Activated naive CD4-positive, alpha-beta T cell treated with Interleukin-2 at 50 U/mL for 16 hours (primary cell): ENCODE measurements around the gene EFCAB13.
A peak's percentile ranks its signal among the peaks of the same experiment; 100 is the strongest.

Experiments
- DNase-seq: peaks from one replicate; pipeline ENCODE4 v3.0.0-alpha.2; 2020

The EFCAB13 gene

DNA sequence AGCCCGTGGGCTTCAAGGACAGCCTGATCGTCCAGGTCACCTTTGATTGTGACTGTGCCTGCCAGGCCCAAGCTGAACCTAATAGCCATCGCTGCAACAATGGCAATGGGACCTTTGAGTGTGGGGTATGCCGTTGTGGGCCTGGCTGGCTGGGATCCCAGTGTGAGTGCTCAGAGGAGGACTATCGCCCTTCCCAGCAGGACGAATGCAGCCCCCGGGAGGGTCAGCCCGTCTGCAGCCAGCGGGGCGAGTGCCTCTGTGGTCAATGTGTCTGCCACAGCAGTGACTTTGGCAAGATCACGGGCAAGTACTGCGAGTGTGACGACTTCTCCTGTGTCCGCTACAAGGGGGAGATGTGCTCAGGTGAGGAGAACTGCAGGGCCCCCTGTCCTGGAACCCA, 31.5 kb upstream of the EFCAB13 start:
- no peak for DNase-seq

DNA sequence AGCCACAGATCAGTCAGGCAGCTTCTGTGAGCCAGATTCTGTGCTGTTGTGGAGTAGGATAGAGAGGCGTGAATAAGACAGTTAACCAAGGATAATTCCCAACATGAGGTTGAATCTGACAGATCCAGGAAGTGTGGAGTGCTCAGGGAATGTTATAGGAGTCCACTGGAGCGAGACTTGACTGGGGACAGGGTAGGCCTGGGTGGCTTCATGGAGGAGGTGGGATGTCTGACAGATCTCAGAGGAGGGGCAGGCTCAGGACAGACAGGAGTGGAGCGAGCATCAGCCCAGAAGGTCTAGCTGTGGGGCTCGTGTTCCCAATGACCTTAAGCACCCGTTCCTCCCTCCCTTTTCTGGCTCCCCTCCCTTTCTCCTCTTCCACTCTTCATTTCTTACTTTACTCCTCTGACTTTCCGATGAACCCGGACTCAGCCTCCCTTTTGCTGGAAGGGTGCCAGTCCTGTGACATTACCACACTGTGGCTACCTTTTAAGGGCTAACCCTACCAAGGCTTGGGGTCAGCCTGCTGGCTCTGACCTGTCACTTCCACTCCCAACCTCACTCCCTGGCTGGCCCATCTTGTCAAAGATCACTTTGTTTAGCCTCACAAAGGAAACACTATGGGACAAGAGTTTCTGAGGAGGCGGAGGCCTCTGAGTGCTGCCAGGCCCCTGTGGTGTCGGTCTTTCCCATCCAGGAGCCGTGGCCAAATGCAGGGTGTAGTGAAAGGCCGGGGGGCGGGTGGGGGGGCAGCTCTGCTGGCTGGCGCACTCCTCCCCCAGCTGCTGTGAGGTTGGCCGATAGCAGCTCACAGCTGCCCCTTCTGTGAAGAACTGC, 28.5 kb upstream of the EFCAB13 start:
- no peak for DNase-seq

DNA sequence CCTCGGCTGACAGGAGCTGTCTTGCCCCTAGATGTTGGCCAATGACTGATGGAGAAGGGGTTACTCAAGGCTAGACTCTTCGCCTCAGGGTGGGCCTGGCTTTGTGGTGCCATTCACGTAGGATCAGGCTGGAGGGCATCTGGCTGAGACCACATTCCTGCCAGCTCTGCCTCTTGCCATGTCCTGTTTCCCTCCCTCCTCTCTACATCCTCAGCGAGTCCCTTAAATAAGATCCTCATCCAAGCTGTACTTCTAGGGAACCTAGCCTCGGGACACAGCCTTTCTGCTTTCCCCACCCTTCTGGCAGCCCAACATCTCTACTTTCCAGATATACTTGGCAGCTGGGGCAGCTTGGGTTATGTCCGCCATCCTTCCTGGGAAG, 27.9 kb upstream of the EFCAB13 start:
- DNase-seq = no peak

DNA sequence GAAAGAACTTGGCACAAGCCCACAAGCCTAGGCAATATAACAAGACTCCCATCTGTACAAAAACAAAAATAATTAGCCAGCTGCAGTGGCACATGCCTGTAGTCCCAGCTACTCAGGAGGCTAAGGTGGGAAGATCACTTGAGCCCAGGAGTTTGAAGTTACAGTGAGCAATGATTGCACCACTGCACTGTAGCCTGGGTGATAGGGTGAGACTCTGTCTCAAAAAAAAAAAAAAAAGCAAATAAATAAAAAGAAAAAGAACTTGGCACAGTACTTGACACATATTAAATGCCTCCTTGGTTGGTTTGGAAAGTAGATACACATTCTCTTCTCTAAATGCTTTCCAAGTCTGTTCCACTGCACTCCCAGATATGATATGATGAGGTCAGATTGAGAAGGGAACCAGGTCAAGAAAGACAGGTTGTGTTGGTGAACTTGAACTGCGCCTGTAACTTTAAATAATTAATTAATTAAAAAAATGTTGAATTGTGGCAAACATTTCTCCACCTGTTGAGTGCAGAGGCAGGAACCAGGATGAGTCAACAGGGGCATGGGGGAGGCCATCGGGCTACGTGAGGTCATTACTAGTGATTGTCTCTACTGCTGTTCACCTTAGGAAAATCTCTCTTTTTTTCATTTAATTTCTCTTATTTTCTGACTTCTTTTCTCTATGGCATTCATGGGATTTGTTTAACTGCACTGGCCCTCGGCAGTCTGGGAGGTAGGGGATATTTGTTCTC, 25.9 kb upstream of the EFCAB13 start:
- no peak for DNase-seq

DNA sequence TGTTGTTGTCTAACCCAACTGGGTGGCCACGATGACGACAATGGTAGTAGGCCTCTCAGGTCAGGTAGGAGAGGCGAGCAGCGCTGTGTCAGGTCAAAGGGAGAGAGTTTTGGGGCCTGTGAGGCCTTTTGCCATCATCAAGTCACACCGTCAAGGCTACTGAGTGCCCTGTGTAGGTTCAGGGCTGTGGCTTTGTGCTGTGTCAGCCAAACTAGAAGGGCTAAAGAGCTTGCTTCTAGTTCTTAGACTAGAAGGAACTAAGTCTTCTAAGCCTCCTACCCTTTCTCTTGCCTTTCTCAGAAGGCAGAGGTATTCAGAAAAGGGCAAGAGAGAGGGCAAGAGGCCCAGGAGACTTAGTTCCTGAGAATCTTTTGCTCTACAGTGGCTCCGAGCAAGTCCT, 25.0 kb upstream of the EFCAB13 start:
- DNase-seq = no peak

DNA sequence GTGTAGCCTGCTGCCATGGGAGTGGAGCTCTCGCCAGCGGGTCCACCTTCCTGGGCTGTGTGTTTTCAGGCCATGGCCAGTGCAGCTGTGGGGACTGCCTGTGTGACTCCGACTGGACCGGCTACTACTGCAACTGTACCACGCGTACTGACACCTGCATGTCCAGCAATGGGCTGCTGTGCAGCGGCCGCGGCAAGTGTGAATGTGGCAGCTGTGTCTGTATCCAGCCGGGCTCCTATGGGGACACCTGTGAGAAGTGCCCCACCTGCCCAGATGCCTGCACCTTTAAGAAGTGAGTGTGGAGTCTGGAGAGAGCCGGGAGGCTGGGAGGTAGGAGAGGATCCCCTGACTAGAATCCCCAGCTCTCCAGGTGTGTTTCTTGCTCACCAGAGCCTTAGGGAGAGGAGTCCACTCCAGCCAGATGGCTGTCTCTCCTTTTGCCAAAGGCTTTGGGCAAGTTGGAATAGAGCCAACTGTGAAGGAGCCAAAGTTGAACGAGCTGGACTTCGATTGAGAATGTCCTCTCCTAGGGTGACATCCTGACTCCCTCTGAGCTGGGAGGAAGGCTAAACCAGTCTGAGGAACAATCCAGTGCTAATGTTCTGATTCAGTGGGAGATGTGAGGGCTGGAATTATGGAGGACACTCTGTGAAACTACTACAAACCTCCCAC, 24.4 kb upstream of the EFCAB13 start:
- no peak for DNase-seq

DNA sequence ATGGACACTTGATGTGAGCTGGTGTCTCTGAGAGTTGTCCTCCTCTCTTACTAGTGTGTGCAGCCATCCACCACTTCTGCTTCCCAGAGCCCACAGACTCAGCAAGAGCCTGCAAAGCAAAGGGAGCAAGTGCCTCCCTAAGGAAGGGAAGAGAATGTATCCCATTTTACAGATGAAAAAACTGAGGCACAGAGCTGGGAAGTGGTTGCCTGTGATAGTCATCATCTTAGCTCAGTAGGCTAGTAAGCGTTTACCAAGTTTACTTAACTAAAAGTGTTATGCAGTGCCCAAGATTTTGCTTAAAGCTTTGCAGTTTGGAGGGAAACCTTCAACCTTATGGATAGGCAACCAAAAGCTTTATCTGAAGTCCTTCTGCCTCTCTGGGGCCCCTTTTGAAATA, 23.0 kb upstream of the EFCAB13 start:
- DNase-seq = no peak

DNA sequence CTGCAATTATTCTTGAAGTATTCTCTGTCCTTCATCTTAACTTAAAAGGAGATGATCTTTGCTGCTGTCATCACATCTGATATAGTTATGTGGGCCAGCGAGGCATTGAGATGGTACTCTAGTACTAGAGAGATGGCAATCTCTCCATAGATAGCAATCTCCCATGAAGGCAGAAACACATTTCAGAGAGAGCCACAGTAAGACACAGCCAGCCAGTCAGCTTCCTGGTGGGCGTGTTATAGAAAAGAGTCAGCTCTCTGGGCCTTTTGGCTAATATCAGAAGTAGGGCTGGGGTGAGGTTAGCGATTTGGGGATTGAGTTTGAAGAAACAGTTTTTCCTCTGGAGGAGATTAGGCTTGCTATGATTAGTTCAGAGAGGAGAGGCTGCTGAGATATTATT, 22.6 kb upstream of the EFCAB13 start:
- no peak for DNase-seq

DNA sequence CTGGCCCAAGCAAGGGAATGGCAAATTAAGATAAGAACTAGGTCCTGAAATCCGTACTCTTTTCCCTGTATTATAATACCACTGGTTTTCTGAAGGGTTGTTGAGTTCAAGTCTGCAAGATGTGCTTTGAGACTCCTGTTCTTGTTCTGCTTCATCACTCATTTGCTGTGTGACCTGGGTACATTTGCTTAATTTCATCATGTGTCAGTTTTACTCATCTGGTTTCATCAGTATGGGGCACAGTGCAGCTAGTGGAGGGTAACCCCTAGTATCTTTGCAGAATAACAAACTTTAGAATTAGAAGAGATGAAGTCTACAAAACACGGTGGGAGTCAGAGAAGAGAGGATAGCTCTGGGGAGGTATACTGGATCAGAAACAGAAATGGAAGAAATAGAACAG, 21.9 kb upstream of the EFCAB13 start:
- DNase-seq = no peak

DNA sequence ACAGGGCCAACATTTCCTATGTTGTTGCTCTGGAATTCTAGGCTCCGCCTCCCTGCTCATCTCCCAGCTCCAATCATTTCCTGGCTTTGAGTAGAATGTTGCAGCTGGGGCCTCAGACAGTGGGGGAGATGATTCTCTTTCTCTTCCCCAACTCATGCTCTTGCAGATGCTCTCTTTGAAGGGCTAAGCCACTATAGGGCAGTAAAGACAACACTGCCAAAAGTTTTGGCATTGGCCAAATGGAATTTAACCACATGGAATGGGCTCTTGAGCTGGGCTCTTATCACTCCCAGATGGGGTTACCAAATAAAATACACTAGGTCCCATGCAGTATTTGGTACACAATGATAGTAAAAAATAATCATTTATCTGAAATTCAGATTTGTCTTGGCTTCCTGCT, 19.6 kb upstream of the EFCAB13 start:
- no peak for DNase-seq

DNA sequence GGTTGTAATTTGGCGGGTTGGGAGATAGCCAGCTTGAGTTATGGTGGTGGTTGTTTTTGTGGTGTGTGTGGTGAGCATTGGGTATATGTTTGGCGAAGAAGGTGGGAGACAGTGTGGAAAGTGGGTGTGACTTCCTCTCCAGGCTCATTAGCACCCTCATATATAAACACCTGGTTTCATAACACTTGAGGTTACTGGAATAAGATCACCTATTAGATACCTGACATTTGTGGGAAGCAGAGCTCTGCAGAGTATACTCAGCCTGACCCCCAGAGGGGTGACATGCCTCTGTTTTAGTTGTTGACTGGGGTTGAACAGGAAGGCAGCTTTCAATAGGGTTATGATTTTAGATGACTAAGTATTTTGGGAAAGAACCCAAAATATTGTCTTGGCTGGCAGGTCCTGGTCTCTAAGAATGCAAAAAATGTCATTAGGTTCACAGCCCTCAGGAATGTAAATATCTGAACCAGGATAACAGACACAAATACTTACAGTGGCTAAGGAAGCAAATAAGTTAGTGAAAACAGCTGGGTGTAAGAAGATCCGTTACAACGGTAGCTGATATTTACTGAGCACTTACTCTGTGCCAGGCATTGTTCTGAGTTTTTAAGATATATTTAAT, 18.3 kb upstream of the EFCAB13 start:
- no peak for DNase-seq

DNA sequence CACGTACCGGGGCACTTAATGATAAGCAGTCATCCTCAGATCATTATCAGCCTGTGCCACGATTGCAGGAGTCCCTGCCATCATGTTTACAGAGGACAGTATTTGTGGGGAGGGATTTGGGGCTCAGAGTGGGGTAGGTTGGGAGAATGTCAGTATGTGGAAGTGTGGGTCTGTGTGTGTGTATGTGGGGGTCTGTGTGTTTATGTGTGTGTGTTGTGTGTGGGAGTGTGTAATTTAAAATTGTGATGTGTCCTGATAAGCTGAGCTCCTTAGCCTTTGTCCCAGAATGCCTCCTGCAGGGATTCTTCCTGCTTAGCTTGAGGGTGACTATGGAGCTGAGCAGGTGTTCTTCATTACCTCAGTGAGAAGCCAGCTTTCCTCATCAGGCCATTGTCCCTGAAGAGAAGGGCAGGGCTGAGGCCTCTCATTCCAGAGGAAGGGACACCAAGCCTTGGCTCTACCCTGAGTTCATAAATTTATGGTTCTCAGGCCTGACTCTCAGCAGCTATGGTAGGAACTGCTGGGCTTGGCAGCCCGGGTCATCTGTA, 13.5 kb upstream of the EFCAB13 start:
- no peak for DNase-seq

DNA sequence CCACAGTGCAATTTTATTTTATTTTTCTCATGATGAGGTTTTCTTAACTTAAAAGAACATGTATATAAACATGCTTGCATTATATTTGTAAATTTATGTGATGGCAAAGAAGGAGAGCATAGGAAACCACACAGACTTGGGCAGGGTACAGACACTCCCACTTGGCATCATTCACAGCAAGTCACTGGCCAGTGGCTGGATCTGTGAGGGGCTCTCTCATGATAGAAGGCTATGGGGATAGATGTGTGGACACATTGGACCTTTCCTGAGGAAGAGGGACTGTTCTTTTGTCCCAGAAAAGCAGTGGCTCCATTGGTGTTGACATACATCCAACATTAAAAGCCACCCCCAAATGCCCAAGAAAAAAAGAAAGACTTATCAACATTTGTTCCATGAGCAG, 12.3 kb upstream of the EFCAB13 start:
- no peak for DNase-seq

DNA sequence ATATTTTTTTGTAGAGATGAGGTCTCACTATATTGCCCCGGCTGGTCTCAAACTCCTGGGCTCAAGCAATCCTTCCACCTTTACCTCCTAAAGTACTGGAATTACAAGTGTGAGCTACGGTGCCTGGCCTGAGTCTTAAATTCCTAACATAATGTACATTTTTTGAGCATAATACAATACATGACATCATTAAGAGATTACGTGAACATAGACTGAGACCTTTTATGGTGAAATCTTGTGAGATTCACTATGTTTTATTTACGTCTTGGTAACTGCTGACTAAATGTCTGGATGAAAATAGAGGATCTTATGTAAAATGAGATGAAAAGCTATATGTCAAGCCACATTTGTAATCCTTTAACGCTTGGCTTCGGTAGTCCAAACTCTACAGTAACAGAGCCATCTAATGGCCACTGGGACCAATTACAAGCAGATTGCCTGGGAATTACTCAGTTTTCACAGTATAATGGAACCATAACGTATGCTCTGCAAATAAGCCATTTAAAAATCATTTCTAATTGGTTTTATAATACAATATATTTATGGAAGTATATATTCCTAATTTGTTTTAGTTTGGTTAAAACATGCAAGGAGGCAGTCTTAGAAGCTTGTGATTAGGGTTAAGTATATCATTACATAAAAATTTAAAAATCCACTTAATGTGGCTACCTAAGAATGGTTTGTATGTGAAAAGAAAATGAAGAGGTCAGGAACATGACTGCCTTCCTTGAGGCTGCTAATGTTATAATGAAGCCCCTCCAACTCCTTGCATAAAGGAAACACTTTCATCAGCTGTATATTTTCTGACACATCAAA, 8.1 kb upstream of the EFCAB13 start:
- peak; percentile 14 for DNase-seq

DNA sequence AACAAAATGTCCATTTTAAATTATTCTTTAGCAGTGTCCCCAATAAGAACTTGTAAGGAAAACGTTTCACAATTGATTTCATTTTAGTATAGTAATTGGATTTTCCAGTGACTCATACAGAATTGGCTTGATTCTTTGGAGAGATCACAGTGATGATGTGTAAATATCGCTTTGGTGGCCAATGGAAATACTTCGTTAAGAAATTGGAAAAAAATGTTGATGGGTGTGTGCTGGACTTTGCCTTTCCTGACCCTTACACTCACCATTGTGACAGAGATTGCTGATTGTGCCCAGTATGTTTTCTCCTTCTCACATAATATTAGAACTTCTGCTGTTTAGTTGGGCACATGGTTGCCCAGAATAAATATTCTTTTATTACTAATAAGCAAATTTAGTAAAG, 7.4 kb upstream of the EFCAB13 start:
- DNase-seq = no peak

DNA sequence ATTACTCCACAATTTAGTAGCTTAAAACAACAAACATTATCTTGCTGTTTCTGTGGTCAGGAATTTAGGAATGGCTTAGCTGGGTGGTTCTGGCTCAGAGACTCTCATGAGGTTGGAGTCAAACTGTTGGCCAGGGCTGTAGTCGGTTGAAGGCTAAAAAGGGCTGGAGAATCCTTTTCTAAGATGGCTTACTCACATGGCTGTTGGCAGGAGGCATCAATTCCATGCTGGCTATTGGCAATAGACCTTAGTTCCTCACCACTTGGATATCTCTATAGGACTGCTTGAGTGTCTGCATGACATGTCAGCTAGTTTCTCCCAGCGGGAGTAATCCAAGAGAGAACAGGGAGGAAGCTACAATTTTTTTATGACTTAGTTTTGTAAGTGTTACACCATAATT, 6.6 kb upstream of the EFCAB13 start:
- DNase-seq = no peak

DNA sequence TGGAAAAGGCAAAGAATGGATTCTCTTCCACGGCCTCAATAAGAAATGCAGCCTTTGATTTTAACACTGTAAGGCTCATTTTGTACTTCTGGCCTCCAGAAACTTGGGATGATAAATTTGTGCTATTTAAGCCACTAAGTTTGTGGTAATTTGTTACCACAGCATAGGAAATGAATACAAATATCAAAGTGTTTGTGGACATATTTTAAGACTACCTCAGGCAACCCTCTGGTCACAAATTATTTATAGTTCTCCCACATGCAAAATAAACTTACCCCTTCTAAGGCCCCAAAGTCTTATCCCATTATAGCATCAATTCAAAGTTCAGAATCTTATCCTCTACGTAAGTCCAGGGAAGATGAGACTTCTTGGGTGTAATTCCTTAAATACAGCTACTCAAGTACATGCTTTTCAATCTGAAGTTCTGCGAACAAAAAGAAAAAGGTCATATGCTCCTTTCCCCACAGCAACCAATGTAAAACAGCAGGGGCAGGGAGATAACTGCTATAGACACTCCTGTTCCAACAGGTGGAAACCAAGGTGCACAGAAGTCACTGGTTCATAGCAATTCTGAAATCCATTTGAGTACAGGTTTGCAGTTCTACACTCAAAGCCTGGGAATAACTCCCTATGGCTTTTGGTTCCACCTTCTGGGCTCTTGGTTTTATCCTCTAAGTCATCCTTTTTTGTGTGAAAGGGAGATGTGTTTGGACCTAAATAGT, 5.4 kb upstream of the EFCAB13 start:
- DNase-seq = no peak

DNA sequence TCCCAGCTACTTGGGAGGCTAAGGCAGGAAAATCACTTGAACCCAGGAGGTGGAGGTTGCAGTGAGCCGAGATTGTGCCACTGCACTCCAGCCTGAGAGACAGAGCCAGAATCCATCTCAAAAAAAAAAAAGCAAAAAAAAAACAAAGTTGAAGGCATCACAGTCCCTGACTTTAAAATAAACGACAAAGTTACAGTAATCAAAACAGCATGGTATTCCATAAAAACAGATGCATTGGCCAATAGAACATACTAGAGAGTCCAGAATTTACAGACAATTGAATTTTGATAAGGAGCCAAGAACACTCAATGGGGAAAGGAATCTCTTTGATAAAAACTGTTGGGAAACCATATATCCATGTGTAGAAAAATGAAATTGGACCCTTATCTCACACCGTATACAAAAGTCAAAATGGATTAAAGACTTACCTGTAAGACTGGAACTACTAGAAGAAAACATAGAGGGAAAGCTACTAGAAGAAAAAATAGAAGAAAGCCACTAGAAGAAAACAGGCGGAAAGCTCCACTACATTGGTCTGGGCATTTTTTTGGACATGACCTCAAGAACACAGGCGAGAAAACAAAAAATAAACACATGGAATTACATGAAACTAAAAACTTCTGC, 2.8 kb upstream of the EFCAB13 start:
- DNase-seq = no peak

DNA sequence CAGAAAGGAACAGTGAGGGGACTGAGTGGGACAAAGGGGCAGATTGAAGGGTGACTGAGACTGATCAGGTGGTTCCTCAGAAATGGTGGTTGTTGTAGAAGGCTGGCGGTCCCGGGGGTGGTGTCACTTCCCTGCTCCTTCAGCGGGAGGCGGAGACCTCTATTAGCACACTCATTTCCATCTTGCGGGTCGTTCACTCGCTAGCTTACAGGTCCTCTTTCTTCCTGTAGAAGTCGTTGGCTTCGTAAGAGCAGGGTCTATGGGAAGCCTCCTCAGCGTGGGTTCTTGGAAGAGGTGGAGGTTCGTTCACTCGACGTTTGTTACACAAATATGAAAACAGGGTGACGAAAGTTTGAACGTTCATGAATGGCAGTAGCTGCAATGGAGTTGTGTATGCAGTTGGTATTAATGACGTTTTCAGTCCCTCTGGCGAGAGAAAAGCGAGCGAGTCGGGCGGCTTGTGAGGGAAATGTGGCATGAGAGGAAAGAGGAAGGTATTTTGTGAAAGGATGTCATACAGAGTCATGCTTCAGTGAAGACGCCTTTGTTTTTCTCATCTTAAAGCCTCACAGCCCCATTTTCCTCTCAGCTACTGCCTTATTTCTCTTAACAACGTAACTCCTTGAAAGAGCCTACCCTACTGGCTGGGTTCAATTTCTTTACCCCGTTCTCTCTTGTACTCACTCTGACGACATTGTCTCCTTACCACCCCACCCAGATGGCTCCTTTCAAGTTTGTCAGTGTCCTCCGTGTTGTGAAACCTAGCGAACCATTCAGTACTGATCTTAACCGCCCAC, 667 bp downstream of the EFCAB13 start:
- peak; percentile 52 for DNase-seq

DNA sequence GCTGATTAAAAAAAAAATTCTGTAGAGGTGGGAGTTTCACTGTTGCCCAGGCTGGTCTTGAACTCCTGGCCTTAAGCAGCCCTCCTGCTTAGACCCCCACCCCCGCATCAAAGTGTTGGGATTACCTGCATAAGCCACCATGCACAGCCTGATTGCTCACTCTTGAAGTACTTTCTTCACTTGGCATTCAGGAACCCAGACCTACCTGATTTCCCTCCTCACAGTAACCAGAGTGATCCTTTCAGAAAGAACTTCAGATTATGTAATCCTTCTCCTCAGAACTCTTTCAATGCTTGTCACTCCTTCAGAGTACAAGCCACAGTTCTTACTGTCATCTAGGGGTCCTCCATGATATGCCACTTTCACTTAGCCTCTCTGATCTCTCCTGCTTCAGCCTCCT, 1.4 kb downstream of the EFCAB13 start:
- no peak for DNase-seq
